Loucy (cell line): Measurements from ENCODE around the gene FMN1.

Experiments
- CTCF ChIP-seq: fragments of 200-600 bp; sonication (generic); conservative IDR thresholded peaks from 2 replicates; pipeline ENCODE4 v1.5.1; 2014; ENCODE audit warnings: mild to moderate bottlenecking, antibody characterized with exemption, low read length
- EZH2phosphoT487 ChIP-seq: fragments of 200-600 bp; IDR thresholded peaks from 2 replicates; pipeline ENCODE4 v1.6.1; 2018; ENCODE audit warnings: antibody characterized with exemption, mild to moderate bottlenecking, moderate library complexity, borderline replicate concordance

- TF ChIP-seq CTCF (no peak), EZH2phosphoT487 (no peak)
Observed at GRCh38 chr15:33153548-33153947, 41.0 kb downstream of the FMN1 start.
